ENCODE data around the gene DMRT1. TPM values are rescaled to one million over a fixed set of nuclear protein-coding genes. Genes with fewer than 3 reads are reported as not detected.

The DMRT1 gene
- total RNA-seq, 1 donor from 2014 or later = not detected

DNA sequence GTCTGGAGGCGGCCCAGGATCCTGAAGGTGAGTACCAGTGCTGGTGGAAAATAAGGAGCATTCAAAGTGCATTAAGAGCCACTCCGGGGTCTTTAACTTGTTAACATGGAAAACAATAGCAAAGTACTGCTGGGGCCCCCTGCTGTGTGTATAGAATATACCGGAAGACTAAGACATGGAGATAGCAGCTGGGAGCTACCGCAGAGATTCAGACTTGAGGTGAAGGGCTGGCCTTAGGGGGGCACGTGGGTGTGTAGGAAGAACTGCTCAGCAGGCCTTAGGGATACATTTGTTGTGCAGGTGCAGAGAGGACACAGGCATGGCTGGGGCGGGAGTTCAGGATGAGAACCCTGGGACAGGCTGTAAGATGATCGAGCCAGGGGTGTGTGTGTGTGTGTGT lies 1.2 kb upstream of the DMRT1 start:
- Mint-ChIP-seq H3K4me1 (ENCODE audit: unreplicated experiment) (peaks cover 5% of the 10 kb centered on the region), H3K27ac (ENCODE audit: unreplicated experiment) (no peak overlapping the region), H3K36me3 (ENCODE audit: low read depth, unreplicated experiment) (no peaks in the 10 kb centered on the region), H3K4me3 (ENCODE audit: unreplicated experiment) (no peak overlapping the region), H3K9me3 (ENCODE audit: unreplicated experiment) (no peaks in the 10 kb centered on the region), H3K27me3 (ENCODE audit: unreplicated experiment) (peaks cover 9% of the 10 kb centered on the region)
- TF ChIP-seq CTCF (IDR thresholded peaks at IDR 0.05; ENCODE audit: unreplicated experiment) = no peak
- DNase-seq (ENCODE audit: low spot score) = peak; percentile 4

GRCh38 chr9:842635-843426 lies 1.3 kb downstream of the DMRT1 start:
- H3K9me3 Mint-ChIP-seq (ENCODE audit: unreplicated experiment) = no peaks in the 10 kb centered on the region
- peaks cover 7% of the 10 kb centered on the region for H3K4me1 Mint-ChIP-seq (ENCODE audit: unreplicated experiment)
- no peak overlapping the region for H3K4me3 Mint-ChIP-seq (ENCODE audit: unreplicated experiment)
- no peak for TF ChIP-seq CTCF (IDR thresholded peaks at IDR 0.05; ENCODE audit: unreplicated experiment)
- H3K27me3 Mint-ChIP-seq (ENCODE audit: unreplicated experiment) = peaks cover 11% of the 10 kb centered on the region
- peak; percentile 6 for DNase-seq (ENCODE audit: low spot score)
- no peaks in the 10 kb centered on the region for H3K36me3 Mint-ChIP-seq (ENCODE audit: low read depth, unreplicated experiment)
- H3K27ac Mint-ChIP-seq (ENCODE audit: unreplicated experiment) = no peak overlapping the region

GRCh38 chr9:843427-843785 lies 1.9 kb downstream of the DMRT1 start:
- Mint-ChIP-seq H3K9me3 (ENCODE audit: unreplicated experiment) (no peaks in the 10 kb centered on the region), H3K27me3 (ENCODE audit: unreplicated experiment) (peaks cover 11% of the 10 kb centered on the region), H3K36me3 (ENCODE audit: low read depth, unreplicated experiment) (no peaks in the 10 kb centered on the region), H3K27ac (ENCODE audit: unreplicated experiment) (no peak overlapping the region), H3K4me3 (ENCODE audit: unreplicated experiment) (no peak overlapping the region), H3K4me1 (ENCODE audit: unreplicated experiment) (peaks cover 7% of the 10 kb centered on the region)
- DNase-seq (ENCODE audit: low spot score) = no peak
- no peak for TF ChIP-seq CTCF (IDR thresholded peaks at IDR 0.05; ENCODE audit: unreplicated experiment)

GRCh38 chr9:846852-847251 lies 5.4 kb downstream of the DMRT1 start:
- peaks cover 5% of the 10 kb centered on the region for H3K27me3 Mint-ChIP-seq (ENCODE audit: unreplicated experiment)
- no peak overlapping the region for H3K4me3 Mint-ChIP-seq (ENCODE audit: unreplicated experiment)
- H3K9me3 Mint-ChIP-seq (ENCODE audit: unreplicated experiment) = no peaks in the 10 kb centered on the region
- TF ChIP-seq CTCF (IDR thresholded peaks at IDR 0.05; ENCODE audit: unreplicated experiment) = no peak
- H3K36me3 Mint-ChIP-seq (ENCODE audit: low read depth, unreplicated experiment) = no peaks in the 10 kb centered on the region
- no peak overlapping the region for H3K27ac Mint-ChIP-seq (ENCODE audit: unreplicated experiment)
- DNase-seq (ENCODE audit: low spot score) = peak; percentile 9
- H3K4me1 Mint-ChIP-seq (ENCODE audit: unreplicated experiment) = peaks cover 3% of the 10 kb centered on the region

- Mint-ChIP-seq H3K27me3 (ENCODE audit: unreplicated experiment) (peaks cover 6% of the 10 kb centered on the region), H3K27ac (ENCODE audit: unreplicated experiment) (no peak overlapping the region), H3K36me3 (ENCODE audit: low read depth, unreplicated experiment) (no peaks in the 10 kb centered on the region), H3K4me3 (ENCODE audit: unreplicated experiment) (no peak overlapping the region), H3K9me3 (ENCODE audit: unreplicated experiment) (no peaks in the 10 kb centered on the region), H3K4me1 (ENCODE audit: unreplicated experiment) (peaks cover 3% of the 10 kb centered on the region)
- no peak for DNase-seq (ENCODE audit: low spot score)
- TF ChIP-seq CTCF (IDR thresholded peaks at IDR 0.05; ENCODE audit: unreplicated experiment) = no peak
Observed at GRCh38 chr9:847505-847904, 6.0 kb downstream of the DMRT1 start.
